Putamen (tissue), 1 donor: ENCODE results near the gene NHLRC2.
"Not testable (repeated sequence)": the region's sequence is repeated elsewhere in the genome, so short reads cannot be mapped to it uniquely, and the experiment has no call there.

Source experiments
- DNase-seq: peaks from one replicate; pipeline ENCODE4 v3.0.0-alpha.2; 2016; ENCODE audit warnings: low spot score

Gene NHLRC2

DNA sequence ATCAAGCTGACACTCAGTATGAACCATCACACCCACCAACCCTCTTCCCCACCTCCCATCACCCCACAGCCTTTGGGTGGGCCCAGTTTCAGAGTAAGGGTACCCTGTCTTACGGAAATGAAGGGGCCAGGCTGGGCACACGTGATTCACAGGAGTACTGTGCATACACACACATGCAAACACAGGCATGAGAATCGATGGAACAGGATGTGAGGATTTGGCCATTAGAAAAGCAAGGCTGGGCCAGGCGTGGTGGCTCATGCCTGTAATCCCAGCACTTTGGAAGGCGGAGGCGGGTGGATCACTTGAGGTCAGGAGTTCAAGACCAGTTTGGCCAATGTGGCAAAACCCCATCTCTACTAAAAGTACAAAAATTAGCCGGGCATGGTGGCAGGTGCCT lies 88.7 kb downstream of the NHLRC2 start:
- not testable (repeated sequence) for DNase-seq

DNA sequence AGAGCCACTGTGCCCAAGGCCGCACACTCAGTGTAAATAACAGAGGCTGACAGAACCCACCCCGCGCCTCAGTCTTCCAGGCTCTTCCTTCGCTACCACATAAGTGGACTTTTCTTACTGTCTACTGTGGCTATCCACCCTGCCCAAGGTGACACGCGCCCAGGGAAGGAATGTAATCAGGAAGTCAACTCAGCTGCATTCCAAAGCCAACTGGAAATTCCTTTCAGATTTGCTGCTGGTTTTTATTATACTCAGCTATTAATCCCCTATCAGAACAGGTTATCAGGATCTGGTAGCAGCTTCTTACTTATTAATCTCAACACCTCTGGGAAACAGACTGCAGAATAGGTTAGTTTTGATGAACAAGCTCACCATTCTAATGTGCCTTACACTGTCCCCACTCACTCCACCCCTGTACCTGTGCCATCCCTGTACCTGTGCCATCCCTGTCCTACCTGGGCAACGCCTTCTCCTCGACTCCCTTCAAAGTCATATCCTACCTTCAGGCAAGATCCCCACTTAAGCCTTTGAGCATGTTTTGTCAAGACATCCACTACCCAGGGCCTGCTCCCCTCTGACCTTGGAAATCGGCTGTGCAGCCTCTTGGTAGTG lies 90.7 kb downstream of the NHLRC2 start:
- DNase-seq: no peak

DNA sequence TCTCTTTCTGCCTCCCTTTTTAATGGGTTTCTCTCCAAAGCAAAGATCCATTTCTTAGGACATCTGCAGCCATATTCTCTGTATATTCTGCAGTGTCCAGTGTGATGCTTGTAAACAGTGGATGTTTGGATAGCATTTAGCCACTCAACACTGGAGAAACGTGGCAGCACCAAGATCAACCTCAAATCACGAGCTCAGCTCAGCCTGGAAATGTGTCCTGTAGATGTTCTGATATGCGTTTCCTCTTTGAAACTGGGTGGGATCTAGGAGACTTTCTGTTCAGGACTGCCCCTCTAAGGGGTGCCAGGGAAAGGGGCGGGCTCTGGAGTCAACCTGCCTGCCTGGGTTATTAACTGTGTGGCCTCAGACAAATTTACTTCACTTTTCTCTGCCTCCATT lies 91.2 kb downstream of the NHLRC2 start:
- DNase-seq: no peak

GRCh38 chr10:113947184-113948041 lies 93.0 kb downstream of the NHLRC2 start:
- DNase-seq: no peak

DNA sequence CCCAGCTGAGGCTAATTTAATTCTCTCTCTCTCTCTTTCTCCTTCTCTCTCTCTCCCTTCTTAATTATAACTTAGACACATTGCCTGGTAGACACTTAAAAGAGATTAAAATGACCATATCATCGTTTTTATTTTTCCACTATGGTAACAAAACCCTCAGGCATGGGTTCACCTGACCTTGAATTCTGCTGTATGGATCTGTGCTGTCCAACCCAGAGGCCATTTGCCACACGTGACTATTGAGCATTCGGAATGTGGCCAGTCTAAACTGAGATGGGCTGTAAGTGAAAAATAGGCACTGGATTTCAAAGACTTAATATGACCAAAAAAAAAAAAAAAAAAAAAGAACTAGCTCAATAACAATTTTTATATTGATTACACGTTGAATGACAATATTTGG lies 93.6 kb downstream of the NHLRC2 start:
- no peak for DNase-seq

- no peak for DNase-seq
Measured at GRCh38 chr10:113950268-113950667, 95.8 kb downstream of the NHLRC2 start.

DNA sequence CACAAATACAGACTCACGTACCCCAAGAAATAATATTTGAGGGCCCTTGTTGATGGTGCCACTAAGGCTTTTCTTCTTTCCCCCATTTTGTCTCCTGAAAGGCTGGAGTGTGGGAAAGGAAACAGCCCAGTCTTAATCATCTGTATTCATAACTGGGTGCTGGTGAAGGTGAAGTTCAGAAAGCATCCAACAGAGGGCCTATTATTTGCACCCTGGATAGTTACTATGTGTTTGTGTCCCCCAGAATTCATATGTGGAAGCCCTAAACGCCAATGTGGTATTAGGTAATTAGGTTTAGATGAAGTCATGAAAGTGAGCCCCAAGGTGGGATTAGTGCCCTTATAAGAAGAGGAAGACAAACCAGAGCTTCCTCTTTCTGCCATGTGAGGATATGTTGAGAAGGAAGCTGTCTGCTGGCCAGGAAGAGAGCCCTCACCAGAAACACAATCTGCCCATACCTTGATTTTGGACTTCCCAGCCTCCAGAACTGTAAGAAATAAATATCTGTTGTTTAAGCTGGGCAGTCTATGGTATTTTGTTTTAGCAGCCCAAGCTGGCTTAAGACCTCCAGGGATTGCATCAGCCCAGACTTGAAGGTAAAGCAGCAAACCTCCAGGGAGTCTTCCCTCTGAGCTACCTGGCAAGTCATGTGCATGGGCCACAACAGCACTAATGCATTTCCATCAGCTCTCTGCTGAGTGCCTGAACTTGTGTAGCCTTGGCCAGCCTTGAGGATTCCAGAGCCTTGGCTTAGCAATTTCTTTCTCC lies 99.2 kb downstream of the NHLRC2 start:
- DNase-seq: peak; percentile 23

DNA sequence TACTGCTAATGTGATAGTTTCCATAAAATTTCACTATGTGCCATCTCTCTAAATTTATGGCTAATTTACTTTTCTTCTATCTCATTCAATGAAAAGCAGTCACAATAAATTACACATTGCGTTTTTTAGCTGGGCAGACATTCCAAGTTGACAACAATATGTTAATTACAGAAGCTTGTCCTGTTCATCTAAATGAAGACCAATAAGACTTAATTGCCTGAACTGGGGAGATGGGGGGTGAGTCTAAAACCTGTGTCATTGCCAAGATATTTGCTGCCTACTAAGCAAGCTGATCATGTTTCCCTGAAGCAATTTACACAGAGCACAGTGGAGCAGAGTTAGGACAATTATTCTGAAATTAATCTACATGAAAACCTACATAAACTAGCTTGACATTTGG lies 99.9 kb downstream of the NHLRC2 start:
- no peak for DNase-seq

DNA sequence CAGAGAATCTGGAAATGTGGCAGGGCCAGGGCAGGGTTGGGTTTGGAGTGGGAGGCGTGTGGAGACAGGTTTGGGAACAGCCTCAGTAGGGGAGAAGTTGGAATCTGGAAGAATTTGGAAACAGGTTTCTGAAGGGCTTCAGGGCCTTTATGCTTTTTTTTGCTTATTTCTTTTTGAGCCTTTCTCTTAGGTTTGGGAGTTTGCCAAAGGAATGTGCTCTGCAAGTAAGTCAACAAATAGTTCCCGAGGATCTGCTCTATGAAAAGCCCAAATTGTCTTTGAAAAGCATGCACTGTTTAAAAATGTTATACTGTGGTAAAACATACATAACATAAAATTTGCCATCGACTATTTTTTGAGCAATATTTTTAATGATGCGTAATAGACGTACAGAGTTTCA lies 102.6 kb downstream of the NHLRC2 start:
- no peak for DNase-seq

GRCh38 chr10:113958631-113959382 lies 104.3 kb downstream of the NHLRC2 start:
- DNase-seq: peak; percentile 36

DNA sequence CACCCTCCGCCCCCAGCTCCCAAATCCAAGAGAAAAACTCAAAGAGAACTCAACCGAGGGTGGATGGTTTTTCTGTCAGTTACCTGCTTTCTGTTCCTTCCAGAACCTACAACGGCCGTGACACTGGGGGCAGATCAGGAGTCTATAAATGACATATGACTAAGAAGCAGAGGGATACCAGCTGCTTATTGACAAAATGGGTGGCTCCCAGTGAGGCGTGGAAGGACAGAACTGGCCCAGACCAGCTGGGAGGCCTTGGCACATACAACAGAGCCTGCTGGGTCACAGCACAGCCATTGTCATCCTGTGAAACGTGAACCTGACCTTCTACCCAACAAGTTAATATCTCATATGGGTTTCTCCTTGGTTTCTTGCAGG lies 104.9 kb downstream of the NHLRC2 start:
- no peak for DNase-seq

- no peak for DNase-seq
Measured at GRCh38 chr10:113960617-113961181, 106.2 kb downstream of the NHLRC2 start.

GRCh38 chr10:113961182-113962031 lies 106.9 kb downstream of the NHLRC2 start:
- DNase-seq: no peak

DNA sequence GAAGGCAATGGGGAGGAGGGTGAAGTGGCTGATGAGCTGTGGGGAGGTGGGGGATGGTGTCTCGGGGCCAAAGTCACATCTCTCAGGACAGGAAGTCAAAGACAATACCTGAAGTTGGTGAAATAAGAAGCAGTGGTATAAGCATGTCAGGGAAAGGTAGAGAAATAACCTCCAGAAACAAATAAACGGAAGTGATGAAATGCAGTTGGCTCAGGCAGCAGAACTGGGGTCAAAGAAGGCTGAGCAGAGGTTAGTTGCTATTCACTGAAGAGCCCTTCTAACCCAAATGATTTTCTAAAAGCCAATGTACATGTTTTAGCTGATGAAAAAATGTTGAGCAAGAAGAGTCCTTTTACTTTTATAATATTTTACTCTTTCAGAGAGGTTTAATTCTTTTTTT lies 110.6 kb downstream of the NHLRC2 start:
- DNase-seq: no peak

DNA sequence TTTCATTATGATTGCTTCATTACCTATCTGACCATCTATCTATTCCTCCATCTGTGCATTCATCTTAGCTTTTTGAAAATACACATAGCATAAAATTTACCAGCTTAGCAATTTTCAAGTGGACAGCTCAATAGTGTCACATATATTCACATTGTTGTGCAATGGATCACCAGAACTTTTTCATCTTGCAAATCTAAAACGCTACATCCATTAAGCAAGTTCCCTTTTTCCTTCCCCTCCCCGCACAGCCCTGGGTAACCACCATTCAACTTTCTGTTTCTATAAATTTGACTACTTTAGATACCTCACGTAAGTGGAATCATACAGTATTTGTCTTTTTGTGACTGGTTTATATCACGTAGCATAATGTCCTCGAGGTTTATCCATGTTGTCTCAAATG lies 111.2 kb downstream of the NHLRC2 start:
- DNase-seq: no peak
